Coronary artery (tissue), 2 donors: Measurements from ENCODE around the gene MAPK6.
"Not testable (repeated sequence)": the region's sequence is repeated elsewhere in the genome, so short reads cannot be mapped to it uniquely, and the experiment has no call there.

Experiments
- DNase-seq: peaks from one replicate; pipeline ENCODE4 v3.0.0-alpha.2; 2017; ENCODE audit warnings: low spot score
- H3K27ac ChIP-seq, 2 donors: fragments of 200-600 bp; sonication (generic); one replicate each; pipeline ENCODE4 v1.5.1; 2016 to 2019
- H3K4me3 ChIP-seq: fragments of 200-600 bp; sonication (generic); 2 replicates; pipeline ENCODE4 v1.5.1; 2016; ENCODE audit warnings: mild to moderate bottlenecking, moderate library complexity
- CTCF ChIP-seq: fragments of 200-600 bp; sonication (generic); IDR thresholded peaks from one replicate; pipeline ENCODE4 v1.5.1; 2019; ENCODE audit warnings: antibody characterized with exemption

The MAPK6 gene

DNA sequence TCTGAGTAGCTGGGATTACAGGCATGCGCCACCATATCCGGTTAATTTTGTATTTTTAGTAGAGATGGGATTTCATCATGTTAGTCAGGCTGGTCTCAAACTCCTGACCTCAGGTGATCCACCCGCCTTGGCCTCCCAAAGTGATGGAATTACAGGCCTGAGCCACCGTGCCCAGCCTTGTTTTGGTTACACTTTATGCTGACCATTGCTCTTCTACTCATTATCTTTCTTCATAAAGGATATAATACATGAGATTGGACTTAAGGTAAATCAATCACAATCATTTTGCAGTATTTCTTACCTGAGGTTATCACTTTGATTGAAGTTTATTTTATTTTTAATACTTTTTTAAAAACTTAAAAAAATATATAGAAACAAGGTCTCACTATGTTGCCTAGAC is 45.2 kb upstream of the MAPK6 start:
- Histone ChIP-seq H3K4me3 (no peak overlapping the region), H3K27ac (no peak overlapping the region)
- no peak for DNase-seq
- no peak for TF ChIP-seq CTCF

GRCh38 chr15:51982013-51982769 is 36.8 kb upstream of the MAPK6 start:
- Histone ChIP-seq H3K4me3 (peak overlapping the region; percentile 57), H3K27ac (peak overlapping the region; percentile 16 to 52)
- no peak for DNase-seq
- no peak for TF ChIP-seq CTCF

DNA sequence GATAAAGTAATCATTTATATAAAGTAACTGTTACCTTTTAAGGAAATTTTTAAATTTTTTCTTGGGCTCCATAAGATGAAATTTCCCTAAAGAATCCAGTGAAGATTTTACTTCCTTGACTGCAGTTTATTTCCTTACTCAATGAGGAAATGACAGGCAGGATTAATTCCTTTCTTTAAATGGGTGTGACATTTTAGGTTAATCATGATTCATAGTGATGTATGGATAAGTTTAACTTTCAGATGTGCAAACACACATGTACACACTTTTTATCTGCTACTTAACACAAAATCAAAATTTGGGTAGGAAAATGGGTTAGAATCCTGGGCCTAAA is 36.3 kb upstream of the MAPK6 start:
- no peak overlapping the region for H3K27ac ChIP-seq
- TF ChIP-seq CTCF, result no peak
- no peak overlapping the region for H3K4me3 ChIP-seq
- no peak for DNase-seq

DNA sequence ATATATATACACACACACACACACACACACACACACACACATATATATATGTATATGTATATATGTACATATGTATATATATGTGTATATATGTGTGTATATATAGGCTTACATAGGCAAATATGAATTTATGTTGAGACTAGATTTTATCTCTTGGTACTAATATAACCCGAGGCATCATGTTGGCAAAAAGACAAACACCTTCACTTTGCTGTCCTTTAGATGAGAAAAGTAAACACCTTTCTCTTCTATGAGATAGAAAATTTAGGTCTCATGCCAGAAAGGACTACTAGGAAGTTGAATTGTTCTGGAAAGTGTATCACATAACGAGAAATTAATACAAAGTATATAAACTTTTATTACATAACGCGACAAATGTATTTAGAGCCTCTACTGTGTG is 27.9 kb upstream of the MAPK6 start:
- Histone ChIP-seq H3K27ac (no peak overlapping the region), H3K4me3 (no peak overlapping the region)
- DNase-seq, result no peak
- TF ChIP-seq CTCF, result no peak

DNA sequence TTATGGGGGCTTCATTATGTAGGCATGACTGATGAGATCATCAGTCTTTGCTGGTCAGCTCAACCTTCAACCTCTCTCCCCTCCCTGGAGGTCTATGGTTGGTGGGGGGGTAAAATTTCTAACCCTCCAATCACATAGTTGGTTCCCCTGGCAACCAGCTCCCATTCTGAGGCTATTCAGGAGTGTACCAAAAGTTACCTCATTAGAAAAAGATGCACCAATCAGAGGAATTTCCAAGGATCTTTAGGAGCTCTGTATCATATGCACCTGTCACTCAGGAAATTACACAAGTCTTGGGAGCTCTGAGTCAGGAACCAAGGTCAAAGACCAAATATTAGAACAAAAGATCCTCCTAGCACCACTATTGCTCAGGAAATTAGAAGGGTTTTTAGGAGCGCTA is 26.1 kb upstream of the MAPK6 start:
- TF ChIP-seq CTCF, result no peak
- Histone ChIP-seq H3K27ac (no peak overlapping the region), H3K4me3 (no peak overlapping the region)
- DNase-seq, result no peak

GRCh38 chr15:52002351-52002750 is 16.7 kb upstream of the MAPK6 start:
- Histone ChIP-seq H3K4me3 (no peak overlapping the region), H3K27ac (no peak overlapping the region)
- DNase-seq, result no peak
- TF ChIP-seq CTCF, result no peak

- not testable (repeated sequence) for DNase-seq, H3K4me3 ChIP-seq, H3K27ac ChIP-seq
These were observed 15.9 kb upstream of the MAPK6 start for GRCh38 chr15:52003089-52003488.

GRCh38 chr15:52003710-52004109 is 15.3 kb upstream of the MAPK6 start:
- no peak overlapping the region for H3K27ac ChIP-seq
- TF ChIP-seq CTCF, result no peak
- no peak for DNase-seq
- no peak overlapping the region for H3K4me3 ChIP-seq
